Naive thymus-derived CD4-positive, alpha-beta T cell (primary cell): Measurements from ENCODE around the gene TMEM35B. TPM values are rescaled to one million over a fixed set of nuclear protein-coding genes. Genes with fewer than 3 reads are reported as not detected.

Experiments
- ATAC-seq: fragments of 150-1000 bp; cut with Tn5 transposase; 2 replicates; pipeline ENCODE4 v1.10.0; 2021; ENCODE audit warnings: mild to moderate bottlenecking, moderate library complexity
- CTCF ChIA-PET: fragments of 350-600 bp; sonication (Branson Sonifier 250); formaldehyde crosslinking; loops from one replicate; lab custom pipeline; 2021; ENCODE audit warnings: antibody characterized with exemption; lab: Charles Lee
- POLR2A ChIA-PET: fragments of 350-600 bp; sonication (Branson Sonifier 250); formaldehyde crosslinking; loops from one replicate; lab custom pipeline; 2021; ENCODE audit warnings: antibody characterized with exemption, inconsistent platforms; lab: Charles Lee
- DNase-seq, 9 donors: peaks; one replicate each; pipeline versions ENCODE4 v3.0.0 to v3.0.0-alpha.2; 2020 to 2022; ENCODE audit warnings: mixed read lengths in 1 of 9
- H3K27ac ChIP-seq: one replicate; pipeline ENCODE4 v1.7.0; 2013; ENCODE audit warnings: mild to moderate bottlenecking, low read depth, low read length, moderate library complexity
- H3K27me3 ChIP-seq, 2 donors: one replicate each; pipeline ENCODE4 v1.7.0; 2013; ENCODE audit warnings: low read length in 2 of 2, mild to moderate bottlenecking in 2 of 2, moderate library complexity in 2 of 2; ENCODE audit not compliant: control insufficient read depth in 2 of 2, insufficient read depth in 2 of 2
- H3K36me3 ChIP-seq, 3 experiments: 1 replicate in 2 of 3; 2 replicates in 1 of 3; pipeline ENCODE4 v1.7.0; 2013; ENCODE audit warnings: low read length in 3 of 3, mild to moderate bottlenecking in 3 of 3, moderate library complexity in 1 of 3; ENCODE audit not compliant: insufficient read depth in 3 of 3, control insufficient read depth in 2 of 3
- H3K4me1 ChIP-seq, 2 donors: one replicate each; pipeline ENCODE4 v1.7.0; 2013; ENCODE audit warnings: low read length in 2 of 2, mild to moderate bottlenecking in 2 of 2, moderate library complexity in 1 of 2; ENCODE audit not compliant: control insufficient read depth in 2 of 2, insufficient read depth in 2 of 2
- H3K4me3 ChIP-seq: 2 replicates; pipeline ENCODE4 v1.7.0; 2013; ENCODE audit warnings: mild to moderate bottlenecking, low read length
- H3K9me3 ChIP-seq, 3 experiments: 1 replicate in 2 of 3; 2 replicates in 1 of 3; pipeline ENCODE4 v1.7.0; 2013; ENCODE audit warnings: low read length in 3 of 3; ENCODE audit not compliant: control insufficient read depth in 2 of 3
- H3K27ac Mint-ChIP-seq, 9 donors: one replicate each; pipeline ENCODE4 v1.8.0; 2020 to 2022; ENCODE audit warnings: mixed read lengths in 9 of 9, mild to moderate bottlenecking in 8 of 9, moderate library complexity in 5 of 9, inconsistent platforms in 2 of 9
- H3K27me3 Mint-ChIP-seq, 5 donors: one replicate each; pipeline ENCODE4 v1.8.0; 2021 to 2022; ENCODE audit warnings: mixed read lengths in 5 of 5, mild to moderate bottlenecking in 1 of 5
- H3K36me3 Mint-ChIP-seq, 5 donors: one replicate each; pipeline ENCODE4 v1.8.0; 2020 to 2022; ENCODE audit warnings: mixed read lengths in 5 of 5, mild to moderate bottlenecking in 3 of 5, inconsistent platforms in 1 of 5
- H3K4me1 Mint-ChIP-seq, 7 donors: one replicate each; pipeline ENCODE4 v1.8.0; 2020 to 2022; ENCODE audit warnings: mixed read lengths in 7 of 7, mild to moderate bottlenecking in 3 of 7, inconsistent platforms in 1 of 7
- H3K4me3 Mint-ChIP-seq, 10 donors: one replicate each; pipeline ENCODE4 v1.8.0; 2020 to 2022; ENCODE audit warnings: mild to moderate bottlenecking in 10 of 10, mixed read lengths in 10 of 10, moderate library complexity in 6 of 10, inconsistent platforms in 2 of 10
- H3K9me3 Mint-ChIP-seq, 11 donors: one replicate each; pipeline ENCODE4 v1.8.0; 2020 to 2022; ENCODE audit warnings: mixed read lengths in 11 of 11, mild to moderate bottlenecking in 4 of 11, inconsistent platforms in 1 of 11, moderate library complexity in 1 of 11
- intact Hi-C, 2 donors: fragments of 100-400 bp; cut with micrococcal nuclease; formaldehyde crosslinking; loops; one replicate each; pipeline ENCODE4 v1.15.1; 2023
- polyA plus RNA-seq, 2 donors: library from polyadenylated mRNA; unstranded; fragments of 300-500 nt; fragmentation: Illumina TruSeq; gene quantifications; one replicate each; pipeline ENCODE4 v1.2.3, GENCODE V29; 2021
- total RNA-seq, 6 experiments: library from RNA in 5 of 6; stranded (reverse) in 5 of 6; gene quantifications; 1 replicate in 5 of 6; 2 replicates in 1 of 6; pipeline ENCODE4 v1.2.3 and lab custom pipeline; 2021 to 2026

Gene TMEM35B
- total and polyA plus RNA-seq, 7 experiments from 2014 or later: 5.4 to 166 (median 33.7) TPM

GRCh38 chr1:34982820-34983376, 2.2 kb downstream of the TMEM35B start:
- DNase-seq (no peak), ATAC-seq (no peak)
- Mint-ChIP-seq H3K27me3 (no peaks in the 10 kb centered on the region), H3K9me3 (no peaks in the 10 kb centered on the region), H3K27ac (peak overlapping the region in 8 of 9 donors; percentile 42 to 97 (median 84)), H3K4me1 (peaks cover 15 to 57% (median 49%) of the 10 kb centered on the region in 7 donors), H3K36me3 (peaks cover 0 to 19% (median 8%) of the 10 kb centered on the region in 5 donors), H3K4me3 (peak overlapping the region; percentile 51 to 100 (median 96))
- Histone ChIP-seq H3K4me3 (no peak overlapping the region), H3K27ac (no peak overlapping the region), H3K9me3 (no peaks in the 10 kb centered on the region), H3K4me1 (peaks cover 16 to 18% of the 10 kb centered on the region in 2 donors), H3K36me3 (peaks cover 0 to 16% (median 0%) of the 10 kb centered on the region in 3 experiments), H3K27me3 (no peaks in the 10 kb centered on the region)
- ChIA-PET POLR2A (no interaction called here), CTCF (interaction anchor here (0.6 kb wide), 2 partner anchors 58 to 102 kb away, joined by 3 to 4 read pairs; no protein-coding TSS in a partner anchor)
- intact Hi-C loops: loop anchor here in 1 of 2 donors (10.0 kb wide), 1 partner anchor 92 kb away; the partner anchor contains the start of gene ZMYM1

GRCh38 chr1:34980715-34981114, 4.4 kb downstream of the TMEM35B start:
- intact Hi-C loops: loop anchor here in 1 of 2 donors (10.0 kb wide), 1 partner anchor 94 kb away; the partner anchor contains the start of gene ZMYM1
- Mint-ChIP-seq H3K4me3 (no peak overlapping the region), H3K27me3 (no peaks in the 10 kb centered on the region), H3K27ac (peak overlapping the region in 2 of 9 donors; percentile 8 to 38), H3K36me3 (peaks cover 0 to 23% (median 10%) of the 10 kb centered on the region in 5 donors), H3K4me1 (peaks cover 15 to 46% (median 36%) of the 10 kb centered on the region in 7 donors), H3K9me3 (peaks cover 0 to 3% (median 0%) of the 10 kb centered on the region in 11 donors)
- Histone ChIP-seq H3K4me1 (peaks cover 11% of the 10 kb centered on the region in 2 donors), H3K27ac (no peak overlapping the region), H3K4me3 (no peak overlapping the region), H3K27me3 (no peaks in the 10 kb centered on the region), H3K36me3 (peaks cover 0 to 29% (median 0%) of the 10 kb centered on the region in 3 experiments), H3K9me3 (no peaks in the 10 kb centered on the region)
- POLR2A ChIA-PET: no interaction called here
- no peak for ATAC-seq
- DNase-seq: no peak
- CTCF ChIA-PET: no interaction called here

GRCh38 chr1:34978921-34979320, 6.2 kb downstream of the TMEM35B start:
- H3K4me1 Mint-ChIP-seq: peaks cover 11 to 38% (median 28%) of the 10 kb centered on the region in 7 donors
- ChIA-PET POLR2A (interaction anchor here (1.1 kb wide), 1 partner anchor 115 kb away, joined by 3 read pairs; no protein-coding TSS in a partner anchor), CTCF (interaction anchor here (0.6 to 0.7 kb wide), 2 partner anchors 12 to 204 kb away, joined by 3 read pairs; no protein-coding TSS in a partner anchor)
- Histone ChIP-seq H3K9me3 (no peaks in the 10 kb centered on the region), H3K27me3 (no peaks in the 10 kb centered on the region), H3K4me1 (peaks cover 5% of the 10 kb centered on the region in 2 donors), H3K4me3 (no peak overlapping the region), H3K27ac (no peak overlapping the region), H3K36me3 (peaks cover 0 to 34% (median 0%) of the 10 kb centered on the region in 3 experiments)
- intact Hi-C loops: no loop called here
- H3K27me3 Mint-ChIP-seq: no peaks in the 10 kb centered on the region
- peak overlapping the region in 2 of 9 donors; percentile 33 to 71 for H3K27ac Mint-ChIP-seq
- no peak for DNase-seq
- peaks cover 0 to 27% (median 10%) of the 10 kb centered on the region in 5 donors for H3K36me3 Mint-ChIP-seq
- H3K9me3 Mint-ChIP-seq: peaks cover 0 to 5% (median 0%) of the 10 kb centered on the region in 11 donors
- no peak for ATAC-seq
- H3K4me3 Mint-ChIP-seq: no peak overlapping the region

- Histone ChIP-seq H3K36me3 (peaks cover 0 to 34% (median 0%) of the 10 kb centered on the region in 3 experiments), H3K4me1 (no peaks in the 10 kb centered on the region), H3K4me3 (no peak overlapping the region), H3K27me3 (no peaks in the 10 kb centered on the region), H3K27ac (no peak overlapping the region), H3K9me3 (no peaks in the 10 kb centered on the region)
- ChIA-PET CTCF (no interaction called here), POLR2A (interaction anchor here (0.7 kb wide), 1 partner anchor 955 kb away, joined by 3 read pairs; no protein-coding TSS in a partner anchor)
- no peak for DNase-seq
- intact Hi-C loops: no loop called here
- no peaks in the 10 kb centered on the region for H3K27me3 Mint-ChIP-seq
- H3K36me3 Mint-ChIP-seq: peaks cover 0 to 27% (median 10%) of the 10 kb centered on the region in 5 donors
- peak overlapping the region in 6 of 9 donors; percentile 1 to 78 (median 52) for H3K27ac Mint-ChIP-seq
- H3K4me1 Mint-ChIP-seq: peaks cover 5 to 29% (median 19%) of the 10 kb centered on the region in 7 donors
- ATAC-seq: no peak
- no peak overlapping the region for H3K4me3 Mint-ChIP-seq
- peaks cover 0 to 5% (median 0%) of the 10 kb centered on the region in 11 donors for H3K9me3 Mint-ChIP-seq
These were observed 7.3 kb downstream of the TMEM35B start for GRCh38 chr1:34977858-34978257.

- peaks cover 0 to 34% (median 0%) of the 10 kb centered on the region in 3 experiments for H3K36me3 ChIP-seq
- Mint-ChIP-seq H3K27ac (no peak overlapping the region), H3K4me3 (no peak overlapping the region), H3K27me3 (no peaks in the 10 kb centered on the region), H3K4me1 (peaks cover 5 to 24% (median 14%) of the 10 kb centered on the region in 7 donors), H3K36me3 (peaks cover 0 to 27% (median 10%) of the 10 kb centered on the region in 5 donors), H3K9me3 (peaks cover 0 to 5% (median 0%) of the 10 kb centered on the region in 11 donors)
- ATAC-seq (no peak), DNase-seq (no peak)
- ChIA-PET POLR2A (no interaction called here), CTCF (no interaction called here)
- no peaks in the 10 kb centered on the region for H3K4me1 ChIP-seq
- no peak overlapping the region for H3K4me3 ChIP-seq
- H3K27me3 ChIP-seq: no peaks in the 10 kb centered on the region
- H3K9me3 ChIP-seq: no peaks in the 10 kb centered on the region
- no peak overlapping the region for H3K27ac ChIP-seq
- intact Hi-C loops: no loop called here
These were observed 8.0 kb downstream of the TMEM35B start for GRCh38 chr1:34977210-34977471.

- Histone ChIP-seq H3K4me3 (no peak overlapping the region), H3K4me1 (no peaks in the 10 kb centered on the region), H3K9me3 (no peaks in the 10 kb centered on the region), H3K27me3 (no peaks in the 10 kb centered on the region), H3K36me3 (peaks cover 0 to 28% (median 0%) of the 10 kb centered on the region in 3 experiments), H3K27ac (peak overlapping the region; percentile 12)
- DNase-seq (no peak), ATAC-seq (no peak)
- ChIA-PET CTCF (no interaction called here), POLR2A (interaction anchor here (1.2 kb wide), 1 partner anchor 8 kb away, joined by 5 read pairs; the partner anchor contains the start of gene TMEM35B)
- intact Hi-C loops: no loop called here
- peak overlapping the region in 1 of 9 donors; percentile 59 for H3K27ac Mint-ChIP-seq
- H3K9me3 Mint-ChIP-seq: peaks cover 0 to 5% (median 0%) of the 10 kb centered on the region in 11 donors
- peaks cover 2 to 19% (median 13%) of the 10 kb centered on the region in 7 donors for H3K4me1 Mint-ChIP-seq
- peaks cover 0 to 22% (median 10%) of the 10 kb centered on the region in 5 donors for H3K36me3 Mint-ChIP-seq
- H3K4me3 Mint-ChIP-seq: no peak overlapping the region
- H3K27me3 Mint-ChIP-seq: no peaks in the 10 kb centered on the region
These were observed 8.6 kb downstream of the TMEM35B start for GRCh38 chr1:34976384-34977209.
